ENCODE data around the gene SMYD3. TPM values are rescaled to one million over a fixed set of nuclear protein-coding genes. Genes with fewer than 3 reads are reported as not detected.
A peak's percentile ranks its signal among the peaks of the same experiment; 100 is the strongest.

The SMYD3 gene
- total and polyA plus RNA-seq, 2 of the 13 experiments (the other 11 are each of a cell fraction or from before 2014, with no cell fraction given) = 27.7 to 35.8 TPM

DNA sequence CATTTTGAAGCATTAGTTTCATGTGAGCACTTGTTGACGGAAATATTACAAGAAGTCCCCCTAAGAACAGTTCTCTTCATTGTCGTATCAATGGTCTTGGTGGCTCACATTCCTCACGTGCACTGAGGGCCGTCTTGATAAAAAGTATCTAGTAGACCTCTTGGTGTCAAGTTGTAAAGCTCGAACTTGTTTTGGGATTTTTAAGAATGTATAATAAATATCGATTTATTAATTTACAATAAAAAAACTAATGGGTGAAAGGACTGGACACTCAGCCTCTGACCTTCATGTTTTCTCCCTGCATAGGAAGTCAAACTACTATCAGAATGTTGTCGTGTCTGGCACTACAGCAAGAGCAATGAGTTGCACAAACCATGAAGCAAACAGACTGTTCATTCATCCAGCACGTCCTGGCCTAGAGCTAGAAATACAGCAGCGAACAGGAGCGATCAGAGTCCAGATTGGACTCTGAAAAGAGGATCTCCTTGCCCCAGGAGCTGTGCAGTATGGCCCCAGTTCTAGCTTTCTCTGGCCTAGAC is 319.2 kb downstream of the SMYD3 start (continued):
- TF ChIP-seq SOX6 (IDR thresholded peaks at IDR 0.05) (no peak), SOX6 (CRISPR knock-in tag; IDR thresholded peaks at IDR 0.05) (peak; percentile 67), ZNF709 (CRISPR knock-in tag; IDR thresholded peaks at IDR 0.05) (no peak), KDM4B (CRISPR knock-in tag; IDR thresholded peaks at IDR 0.05) (0 out of 2 replicates have a peak, but pooled peaks have one; percentile 23), ZNF431 (CRISPR knock-in tag; IDR thresholded peaks at IDR 0.05; ENCODE audit: borderline replicate concordance, low read depth) (no peak), RFX1 (IDR thresholded peaks at IDR 0.05) (no peak), ZBTB7B (CRISPR knock-in tag; IDR thresholded peaks at IDR 0.05) (no peak), CBX5 (CRISPR knock-in tag; IDR thresholded peaks at IDR 0.05; ENCODE audit: borderline replicate concordance) (peak; percentile 58; the same call in 1 of the 2 replicates), ZNF136 (CRISPR knock-in tag; IDR thresholded peaks at IDR 0.05; ENCODE audit: low read depth) (no peak), ZBTB40 (IDR thresholded peaks at IDR 0.05) (no peak), ZBTB40 (CRISPR knock-in tag; IDR thresholded peaks at IDR 0.05) (no peak; the same call in 1 of the 2 replicates), PHF8 (CRISPR knock-in tag; IDR thresholded peaks at IDR 0.05) (no peak)
- TF ChIP-seq, protein P1, sequence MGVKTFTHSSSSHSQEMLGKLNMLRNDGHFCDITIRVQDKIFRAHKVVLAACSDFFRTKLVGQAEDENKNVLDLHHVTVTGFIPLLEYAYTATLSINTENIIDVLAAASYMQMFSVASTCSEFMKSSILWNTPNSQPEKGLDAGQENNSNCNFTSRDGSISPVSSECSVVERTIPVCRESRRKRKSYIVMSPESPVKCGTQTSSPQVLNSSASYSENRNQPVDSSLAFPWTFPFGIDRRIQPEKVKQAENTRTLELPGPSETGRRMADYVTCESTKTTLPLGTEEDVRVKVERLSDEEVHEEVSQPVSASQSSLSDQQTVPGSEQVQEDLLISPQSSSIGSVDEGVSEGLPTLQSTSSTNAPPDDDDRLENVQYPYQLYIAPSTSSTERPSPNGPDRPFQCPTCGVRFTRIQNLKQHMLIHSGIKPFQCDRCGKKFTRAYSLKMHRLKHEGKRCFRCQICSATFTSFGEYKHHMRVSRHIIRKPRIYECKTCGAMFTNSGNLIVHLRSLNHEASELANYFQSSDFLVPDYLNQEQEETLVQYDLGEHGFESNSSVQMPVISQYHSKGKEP (CRISPR knock-in tag; IDR thresholded peaks at IDR 0.05) = no peak
- TF ChIP-seq, protein P2, sequence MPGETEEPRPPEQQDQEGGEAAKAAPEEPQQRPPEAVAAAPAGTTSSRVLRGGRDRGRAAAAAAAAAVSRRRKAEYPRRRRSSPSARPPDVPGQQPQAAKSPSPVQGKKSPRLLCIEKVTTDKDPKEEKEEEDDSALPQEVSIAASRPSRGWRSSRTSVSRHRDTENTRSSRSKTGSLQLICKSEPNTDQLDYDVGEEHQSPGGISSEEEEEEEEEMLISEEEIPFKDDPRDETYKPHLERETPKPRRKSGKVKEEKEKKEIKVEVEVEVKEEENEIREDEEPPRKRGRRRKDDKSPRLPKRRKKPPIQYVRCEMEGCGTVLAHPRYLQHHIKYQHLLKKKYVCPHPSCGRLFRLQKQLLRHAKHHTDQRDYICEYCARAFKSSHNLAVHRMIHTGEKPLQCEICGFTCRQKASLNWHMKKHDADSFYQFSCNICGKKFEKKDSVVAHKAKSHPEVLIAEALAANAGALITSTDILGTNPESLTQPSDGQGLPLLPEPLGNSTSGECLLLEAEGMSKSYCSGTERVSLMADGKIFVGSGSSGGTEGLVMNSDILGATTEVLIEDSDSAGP (CRISPR knock-in tag; IDR thresholded peaks at IDR 0.05; ENCODE audit: borderline replicate concordance) = no peak
